HL-60 (cell line): Measurements from ENCODE around the gene PLPP3.

Source experiments
- CTCF ChIP-seq: IDR thresholded peaks from one replicate; pipeline ENCODE4 v1.5.1; 2011; ENCODE audit warnings: low read length, control low read depth, inconsistent platforms; ENCODE audit not compliant: insufficient read depth
- POLR2AphosphoS5 ChIP-seq: IDR thresholded peaks from 2 replicates; pipeline ENCODE4 v1.6.1; 2012; ENCODE audit warnings: low read depth
- SPI1 ChIP-seq: IDR thresholded peaks from 2 replicates; pipeline ENCODE4 v1.6.1; 2012; ENCODE audit warnings: low read depth, mild to moderate bottlenecking, borderline replicate concordance
- TF ChIP-seq, protein P1 (sequence below): IDR thresholded peaks from 2 replicates; pipeline ENCODE4 v1.6.1; 2012; ENCODE audit warnings: low read depth; ENCODE audit not compliant: insufficient replicate concordance

- TF ChIP-seq POLR2AphosphoS5 (no peak), CTCF (no peak), SPI1 (no peak)
- TF ChIP-seq, protein P1, sequence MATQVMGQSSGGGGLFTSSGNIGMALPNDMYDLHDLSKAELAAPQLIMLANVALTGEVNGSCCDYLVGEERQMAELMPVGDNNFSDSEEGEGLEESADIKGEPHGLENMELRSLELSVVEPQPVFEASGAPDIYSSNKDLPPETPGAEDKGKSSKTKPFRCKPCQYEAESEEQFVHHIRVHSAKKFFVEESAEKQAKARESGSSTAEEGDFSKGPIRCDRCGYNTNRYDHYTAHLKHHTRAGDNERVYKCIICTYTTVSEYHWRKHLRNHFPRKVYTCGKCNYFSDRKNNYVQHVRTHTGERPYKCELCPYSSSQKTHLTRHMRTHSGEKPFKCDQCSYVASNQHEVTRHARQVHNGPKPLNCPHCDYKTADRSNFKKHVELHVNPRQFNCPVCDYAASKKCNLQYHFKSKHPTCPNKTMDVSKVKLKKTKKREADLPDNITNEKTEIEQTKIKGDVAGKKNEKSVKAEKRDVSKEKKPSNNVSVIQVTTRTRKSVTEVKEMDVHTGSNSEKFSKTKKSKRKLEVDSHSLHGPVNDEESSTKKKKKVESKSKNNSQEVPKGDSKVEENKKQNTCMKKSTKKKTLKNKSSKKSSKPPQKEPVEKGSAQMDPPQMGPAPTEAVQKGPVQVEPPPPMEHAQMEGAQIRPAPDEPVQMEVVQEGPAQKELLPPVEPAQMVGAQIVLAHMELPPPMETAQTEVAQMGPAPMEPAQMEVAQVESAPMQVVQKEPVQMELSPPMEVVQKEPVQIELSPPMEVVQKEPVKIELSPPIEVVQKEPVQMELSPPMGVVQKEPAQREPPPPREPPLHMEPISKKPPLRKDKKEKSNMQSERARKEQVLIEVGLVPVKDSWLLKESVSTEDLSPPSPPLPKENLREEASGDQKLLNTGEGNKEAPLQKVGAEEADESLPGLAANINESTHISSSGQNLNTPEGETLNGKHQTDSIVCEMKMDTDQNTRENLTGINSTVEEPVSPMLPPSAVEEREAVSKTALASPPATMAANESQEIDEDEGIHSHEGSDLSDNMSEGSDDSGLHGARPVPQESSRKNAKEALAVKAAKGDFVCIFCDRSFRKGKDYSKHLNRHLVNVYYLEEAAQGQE: no peak
Observed at GRCh38 chr1:56573311-56573710, 6.1 kb downstream of the PLPP3 start.
